Dendritic cell treated with granulocyte-macrophage colony-stimulating factor and Interleukin-4, amounts not matched to agents 40 ng/mL and 50 ng/mL, for 4 days (primary cell): Measurements from ENCODE around the gene PTPRN2.

Source experiments
- H3K27ac Mint-ChIP-seq: one replicate; pipeline ENCODE4 v1.8.0; 2022; ENCODE audit warnings: mild to moderate bottlenecking, mixed read lengths
- H3K27me3 Mint-ChIP-seq: one replicate; pipeline ENCODE4 v1.8.0; 2022; ENCODE audit warnings: mild to moderate bottlenecking, mixed read lengths
- H3K36me3 Mint-ChIP-seq: one replicate; pipeline ENCODE4 v1.8.0; 2022; ENCODE audit warnings: low read depth, mixed read lengths
- H3K4me1 Mint-ChIP-seq: one replicate; pipeline ENCODE4 v1.8.0; 2022; ENCODE audit warnings: low read depth, mixed read lengths
- H3K4me3 Mint-ChIP-seq: one replicate; pipeline ENCODE4 v1.8.0; 2022; ENCODE audit warnings: mild to moderate bottlenecking, moderate library complexity, mixed read lengths
- H3K9me3 Mint-ChIP-seq: one replicate; pipeline ENCODE4 v1.8.0; 2022; ENCODE audit warnings: mixed read lengths
- intact Hi-C: fragments of 100-400 bp; cut with micrococcal nuclease; formaldehyde crosslinking; loops from one replicate; pipeline ENCODE4 v1.15.0; 2022

Gene PTPRN2

DNA sequence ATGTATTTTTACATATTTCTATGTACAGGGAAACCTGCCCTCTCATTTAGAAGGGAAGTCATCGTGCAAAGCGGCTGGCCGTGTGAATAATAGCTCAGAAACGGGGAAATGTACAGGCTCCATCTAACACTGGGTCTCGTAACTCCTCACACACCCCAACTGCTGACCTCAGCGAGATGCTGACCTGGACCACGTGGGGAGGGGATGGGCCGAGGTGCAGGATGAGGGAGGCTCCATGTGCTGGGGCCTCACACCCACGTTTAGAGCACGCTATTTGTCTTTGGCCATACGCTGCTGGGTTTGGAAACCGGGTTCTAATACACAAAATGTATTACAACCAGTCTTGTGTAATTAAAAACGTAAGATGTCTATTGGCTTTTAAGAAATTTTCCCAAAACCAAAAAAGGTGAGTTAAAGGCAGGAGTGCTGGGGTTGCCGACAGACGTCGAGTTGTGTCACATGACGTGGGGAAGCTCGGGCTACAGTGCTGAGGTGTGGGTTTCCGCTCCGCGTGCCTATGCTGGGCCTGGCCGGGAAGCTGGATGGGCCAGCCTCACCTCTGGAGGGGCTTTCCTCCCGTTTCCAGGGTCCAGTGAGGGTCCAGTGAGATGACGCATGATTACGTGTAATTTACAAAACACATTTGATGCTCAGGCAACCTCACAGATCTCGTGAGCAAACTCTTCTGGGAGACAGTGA, 1035.2 kb downstream of the PTPRN2 start:
- no peaks in the 10 kb centered on the region for H3K9me3 Mint-ChIP-seq
- intact Hi-C loops: no loop called here
- H3K4me3 Mint-ChIP-seq: no peak overlapping the region

GRCh38 chr7:157551325-157552070, 1036.1 kb downstream of the PTPRN2 start:
- intact Hi-C loops: no loop called here
- Mint-ChIP-seq H3K9me3 (no peaks in the 10 kb centered on the region), H3K27ac (no peak overlapping the region), H3K36me3 (no peaks in the 10 kb centered on the region), H3K4me3 (no peak overlapping the region), H3K27me3 (no peaks in the 10 kb centered on the region), H3K4me1 (no peaks in the 10 kb centered on the region)

More for the DNA sequence above, 1035.2 kb downstream of the PTPRN2 start:
- H3K4me1 Mint-ChIP-seq: no peaks in the 10 kb centered on the region
- no peak overlapping the region for H3K27ac Mint-ChIP-seq
- no peaks in the 10 kb centered on the region for H3K27me3 Mint-ChIP-seq
- H3K36me3 Mint-ChIP-seq: no peaks in the 10 kb centered on the region

GRCh38 chr7:157550300-157551275, 1037.0 kb downstream of the PTPRN2 start:
- Mint-ChIP-seq H3K36me3 (no peaks in the 10 kb centered on the region), H3K4me3 (no peak overlapping the region), H3K9me3 (no peaks in the 10 kb centered on the region), H3K4me1 (no peaks in the 10 kb centered on the region), H3K27me3 (no peaks in the 10 kb centered on the region), H3K27ac (no peak overlapping the region)
- intact Hi-C loops: no loop called here

DNA sequence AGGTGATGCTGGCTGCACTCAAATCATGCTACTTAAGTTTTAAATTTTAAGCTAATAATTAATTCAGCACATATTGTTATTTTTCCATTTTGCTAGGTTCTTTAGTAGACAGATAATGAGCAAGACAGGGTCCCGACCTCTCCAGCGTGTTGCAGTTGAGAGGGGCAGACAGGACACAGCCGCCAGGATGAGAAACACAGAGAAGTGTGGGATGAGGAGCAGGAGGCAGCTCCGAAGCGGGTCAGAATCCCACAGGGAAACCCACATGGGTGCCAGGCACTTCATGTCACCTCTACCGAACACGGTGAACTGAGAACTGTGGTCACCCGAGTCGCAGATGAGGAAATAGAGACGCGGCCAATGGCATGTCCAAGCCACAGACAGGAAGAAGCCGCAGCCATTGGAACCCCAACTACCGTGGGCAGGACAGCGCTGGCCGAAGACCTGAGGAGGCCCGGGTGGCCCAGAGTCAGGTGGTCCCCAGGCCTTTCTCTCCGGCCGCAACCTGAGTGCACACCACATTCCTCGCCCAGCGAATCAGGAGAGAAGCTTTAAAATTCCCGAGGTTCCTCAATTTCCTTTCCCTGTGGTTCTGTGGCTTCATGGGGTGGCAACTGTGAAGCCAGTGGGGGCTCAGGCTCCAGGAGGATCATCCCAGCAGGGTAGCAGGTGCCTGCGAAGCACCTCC, 1037.9 kb downstream of the PTPRN2 start:
- H3K9me3 Mint-ChIP-seq: no peaks in the 10 kb centered on the region
- intact Hi-C loops: no loop called here
- H3K4me3 Mint-ChIP-seq: no peak overlapping the region
- H3K27ac Mint-ChIP-seq: no peak overlapping the region
- no peaks in the 10 kb centered on the region for H3K27me3 Mint-ChIP-seq
- no peaks in the 10 kb centered on the region for H3K4me1 Mint-ChIP-seq
- H3K36me3 Mint-ChIP-seq: no peaks in the 10 kb centered on the region

- Mint-ChIP-seq H3K36me3 (no peaks in the 10 kb centered on the region), H3K4me3 (no peak overlapping the region), H3K9me3 (no peaks in the 10 kb centered on the region), H3K27me3 (no peaks in the 10 kb centered on the region), H3K27ac (no peak overlapping the region), H3K4me1 (no peaks in the 10 kb centered on the region)
- intact Hi-C loops: no loop called here
These were observed 1038.8 kb downstream of the PTPRN2 start for GRCh38 chr7:157548691-157549303.

- no peak overlapping the region for H3K4me3 Mint-ChIP-seq
- intact Hi-C loops: no loop called here
- no peak overlapping the region for H3K27ac Mint-ChIP-seq
- no peaks in the 10 kb centered on the region for H3K36me3 Mint-ChIP-seq
- no peaks in the 10 kb centered on the region for H3K27me3 Mint-ChIP-seq
- H3K4me1 Mint-ChIP-seq: no peaks in the 10 kb centered on the region
- H3K9me3 Mint-ChIP-seq: no peaks in the 10 kb centered on the region
These were observed 1040.0 kb downstream of the PTPRN2 start for GRCh38 chr7:157547611-157548010.

GRCh38 chr7:157547102-157547501, 1040.5 kb downstream of the PTPRN2 start:
- Mint-ChIP-seq H3K27ac (no peak overlapping the region), H3K36me3 (no peaks in the 10 kb centered on the region), H3K4me3 (no peak overlapping the region), H3K9me3 (no peaks in the 10 kb centered on the region), H3K27me3 (no peaks in the 10 kb centered on the region), H3K4me1 (no peaks in the 10 kb centered on the region)
- intact Hi-C loops: no loop called here

GRCh38 chr7:157545681-157546060, 1042.0 kb downstream of the PTPRN2 start:
- Mint-ChIP-seq H3K27me3 (no peaks in the 10 kb centered on the region), H3K9me3 (no peaks in the 10 kb centered on the region), H3K36me3 (no peaks in the 10 kb centered on the region), H3K4me1 (no peaks in the 10 kb centered on the region), H3K27ac (no peak overlapping the region), H3K4me3 (no peak overlapping the region)
- intact Hi-C loops: no loop called here

DNA sequence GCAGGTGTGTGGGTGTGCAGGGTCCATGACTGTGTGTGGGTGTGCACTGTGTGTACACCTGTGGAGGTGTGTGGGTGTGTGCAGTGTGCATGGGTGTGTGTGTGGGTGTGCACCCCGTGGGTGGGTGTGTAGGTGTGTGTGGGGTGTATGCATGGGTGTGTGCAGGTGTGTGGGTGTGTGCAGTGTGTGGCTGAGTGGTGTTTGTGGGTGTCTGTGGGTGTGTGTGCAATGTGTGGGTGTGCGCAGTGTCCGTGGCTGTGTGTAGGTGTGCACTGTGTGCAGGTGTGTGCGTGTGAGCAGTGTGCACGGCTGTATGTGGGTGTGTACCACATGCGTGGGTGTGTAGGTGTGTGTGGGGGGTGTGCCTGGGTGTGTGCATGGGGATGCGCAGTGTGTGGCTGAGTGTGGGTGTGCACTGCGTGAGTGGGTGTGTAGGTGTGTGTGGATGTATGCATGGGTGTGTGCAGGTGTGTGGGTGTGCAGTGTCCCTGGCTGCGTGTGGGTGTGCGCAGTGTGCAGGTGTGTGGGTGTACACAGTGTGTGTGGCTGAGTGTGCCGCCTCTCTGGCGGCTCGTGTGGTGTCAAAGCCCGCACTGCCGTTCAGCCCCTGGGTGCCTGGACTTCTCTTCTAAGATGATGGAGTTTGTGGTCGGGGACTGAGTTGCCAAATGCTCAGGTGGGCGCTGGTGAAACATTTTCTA, 1042.5 kb downstream of the PTPRN2 start:
- Mint-ChIP-seq H3K4me1 (no peaks in the 10 kb centered on the region), H3K36me3 (no peaks in the 10 kb centered on the region), H3K9me3 (no peaks in the 10 kb centered on the region), H3K27ac (no peak overlapping the region), H3K4me3 (no peak overlapping the region), H3K27me3 (no peaks in the 10 kb centered on the region)
- intact Hi-C loops: no loop called here

GRCh38 chr7:157544226-157544625, 1043.4 kb downstream of the PTPRN2 start:
- H3K9me3 Mint-ChIP-seq: no peaks in the 10 kb centered on the region
- no peak overlapping the region for H3K27ac Mint-ChIP-seq
- no peaks in the 10 kb centered on the region for H3K36me3 Mint-ChIP-seq
- intact Hi-C loops: no loop called here
- H3K4me3 Mint-ChIP-seq: no peak overlapping the region
- no peaks in the 10 kb centered on the region for H3K4me1 Mint-ChIP-seq
- H3K27me3 Mint-ChIP-seq: no peaks in the 10 kb centered on the region

GRCh38 chr7:157543791-157544190, 1043.8 kb downstream of the PTPRN2 start:
- intact Hi-C loops: no loop called here
- Mint-ChIP-seq H3K36me3 (no peaks in the 10 kb centered on the region), H3K27me3 (no peaks in the 10 kb centered on the region), H3K27ac (no peak overlapping the region), H3K4me3 (no peak overlapping the region), H3K9me3 (no peaks in the 10 kb centered on the region), H3K4me1 (no peaks in the 10 kb centered on the region)

- H3K4me3 Mint-ChIP-seq: no peak overlapping the region
These were observed 1044.3 kb downstream of the PTPRN2 start for GRCh38 chr7:157543276-157543675.

More at GRCh38 chr7:157543276-157543675, 1044.3 kb downstream of the PTPRN2 start:
- Mint-ChIP-seq H3K36me3 (no peaks in the 10 kb centered on the region), H3K27ac (no peak overlapping the region), H3K4me1 (no peaks in the 10 kb centered on the region), H3K27me3 (no peaks in the 10 kb centered on the region), H3K9me3 (no peaks in the 10 kb centered on the region)
- intact Hi-C loops: no loop called here
